CMK (cell line): ENCODE measurements around the gene PTEN.

Experiments used
- DNase-seq: peaks from one replicate; pipeline ENCODE4 v3.0.0-alpha.2; 2010; ENCODE audit warnings: low read depth

PTEN gene

DNA sequence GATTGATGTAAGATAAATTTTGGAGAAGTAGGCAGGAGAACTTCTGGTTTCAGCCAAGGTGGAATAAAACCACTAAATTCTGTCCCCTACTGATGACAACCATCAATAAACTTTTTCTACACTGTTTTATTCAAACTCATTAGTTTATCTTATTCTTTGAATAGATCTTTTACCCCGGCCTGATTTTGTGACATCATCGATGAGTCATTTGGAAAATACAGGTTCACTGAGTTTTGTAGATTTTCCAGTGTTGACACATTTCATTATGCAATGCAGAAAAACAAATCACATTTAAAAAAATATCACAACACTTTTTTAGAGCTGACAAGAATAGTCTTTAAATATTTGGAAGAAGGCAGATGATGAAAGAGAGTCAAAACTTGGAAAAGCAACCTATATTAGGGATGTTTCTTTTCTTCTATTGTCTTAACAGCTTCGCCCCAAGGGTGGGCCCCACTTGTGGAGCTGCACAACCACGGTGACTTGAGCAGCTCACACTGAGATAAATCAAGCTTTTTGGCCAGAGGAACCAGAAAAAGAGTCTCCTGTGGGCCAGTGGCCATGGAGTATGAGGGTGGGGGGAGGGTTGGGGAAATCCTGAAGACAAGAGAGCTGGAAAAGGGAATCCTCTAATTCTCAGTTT lies 112.8 kb downstream of the PTEN start:
- DNase-seq = no peak

GRCh38 chr10:87978166-87978565 lies 114.7 kb downstream of the PTEN start:
- DNase-seq = no peak

GRCh38 chr10:87979847-87980246 lies 116.4 kb downstream of the PTEN start:
- no peak for DNase-seq

- DNase-seq = no peak
Measured at GRCh38 chr10:87983716-87984115, 120.3 kb downstream of the PTEN start.

GRCh38 chr10:87987206-87987605 lies 123.8 kb downstream of the PTEN start:
- no peak for DNase-seq

DNA sequence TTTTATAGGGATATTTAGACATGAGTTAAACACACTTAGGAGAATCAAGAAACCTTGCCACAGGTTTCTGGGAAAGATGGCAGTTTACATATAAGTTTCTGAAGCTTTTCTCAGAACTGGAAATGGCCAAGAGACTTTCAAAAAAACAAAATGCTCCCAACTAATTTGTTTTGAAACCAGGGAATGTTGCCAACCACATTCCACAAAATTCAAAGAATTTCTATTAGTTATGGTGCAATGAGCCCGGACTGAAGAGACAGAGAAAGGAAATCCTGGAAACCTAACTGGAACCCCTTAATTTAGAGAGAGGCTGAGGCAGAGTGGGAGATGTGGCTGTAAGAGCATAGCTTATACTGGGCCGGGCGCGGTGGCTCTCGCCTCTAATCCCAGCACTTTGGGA lies 128.5 kb downstream of the PTEN start:
- DNase-seq = no peak

GRCh38 chr10:88004451-88004850 lies 141.0 kb downstream of the PTEN start:
- no peak for DNase-seq

DNA sequence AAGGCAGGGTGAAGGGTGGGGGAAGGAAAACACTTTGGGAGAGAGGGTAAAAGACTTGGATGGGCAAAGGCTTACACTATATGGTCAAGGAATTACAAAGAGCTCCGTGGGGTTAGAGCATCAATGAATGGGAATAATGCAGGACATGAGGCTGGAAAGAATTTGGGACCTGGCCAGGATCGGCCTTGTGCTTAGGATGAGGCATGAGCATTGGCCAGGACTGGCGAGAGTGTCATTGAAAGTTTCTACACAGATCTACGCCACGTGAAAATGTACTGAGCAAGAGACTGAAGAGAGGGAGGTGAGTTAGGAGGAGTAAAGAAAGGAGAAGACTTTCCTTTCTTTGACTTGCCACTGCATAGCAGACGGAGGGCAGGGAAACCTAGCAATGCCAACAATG lies 142.8 kb downstream of the PTEN start:
- no peak for DNase-seq

- no peak for DNase-seq
Measured at GRCh38 chr10:88008866-88009470, 145.5 kb downstream of the PTEN start.

DNA sequence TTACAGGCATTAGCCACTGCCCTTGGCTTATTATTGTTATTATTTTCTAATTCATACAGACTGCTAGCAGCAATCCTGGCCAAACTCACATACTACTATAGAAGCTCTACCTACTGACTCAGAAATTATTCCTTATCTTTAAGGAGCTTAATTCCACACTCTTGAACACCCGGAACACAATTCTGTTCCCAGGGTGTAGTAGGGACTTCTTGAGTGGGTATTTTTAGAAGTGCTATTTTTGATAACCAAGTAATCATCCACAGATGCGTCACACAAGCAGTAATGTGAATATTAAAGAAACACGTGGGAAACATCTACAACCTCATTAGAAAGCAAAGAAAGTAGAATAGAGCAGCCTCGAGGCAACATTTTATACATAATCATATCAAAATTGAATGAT lies 149.2 kb downstream of the PTEN start:
- DNase-seq = no peak

DNA sequence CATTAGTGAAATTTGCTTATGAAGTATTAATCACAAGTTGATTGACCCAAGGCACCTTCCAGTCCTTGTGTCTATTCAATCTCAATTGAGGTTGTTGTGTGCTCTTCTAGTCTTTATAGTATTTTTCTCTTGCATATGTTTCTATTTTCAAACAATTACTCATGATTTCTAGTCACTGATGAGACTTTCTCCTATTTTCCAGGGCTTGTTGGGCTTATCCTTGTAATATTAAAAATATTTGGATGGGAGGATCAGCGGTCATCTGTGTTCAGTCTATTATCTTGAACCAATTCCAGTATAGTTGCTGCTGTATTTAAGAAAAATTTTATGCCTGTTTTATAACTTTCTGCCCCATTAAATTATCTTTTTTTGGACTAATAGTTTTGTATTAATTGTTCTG lies 154.4 kb downstream of the PTEN start:
- DNase-seq = no peak

- DNase-seq = no peak
Measured at GRCh38 chr10:88019753-88020152, 156.3 kb downstream of the PTEN start.
